Measurements from ENCODE around the gene TIAM2. TPM values are rescaled to one million over a fixed set of nuclear protein-coding genes. Genes with fewer than 3 reads are reported as not detected.
"Not testable (repeated sequence)": the region's sequence is repeated elsewhere in the genome, so short reads cannot be mapped to it uniquely, and the experiment has no call there.

TIAM2 gene
- total RNA-seq, 1 donor from 2014 or later = 14.6 TPM

GRCh38 chr6:155201461-155202226 is 206.5 kb downstream of the TIAM2 start:
- DNase-seq (ENCODE audit: low spot score) (no peak), ATAC-seq (no peak)
- intact Hi-C loops (cut with DNase I) = no loop called here

- ATAC-seq = no peak
- no peak for DNase-seq (ENCODE audit: low spot score)
- intact Hi-C loops (cut with DNase I) = no loop called here
Observed at GRCh38 chr6:155207223-155207622, 212.1 kb downstream of the TIAM2 start.

- intact Hi-C loops (cut with DNase I) = no loop called here
- ATAC-seq (no peak), DNase-seq (ENCODE audit: low spot score) (no peak)
Observed at GRCh38 chr6:155212106-155212505, 217.0 kb downstream of the TIAM2 start.

GRCh38 chr6:155212616-155213380 is 217.7 kb downstream of the TIAM2 start:
- DNase-seq (ENCODE audit: low spot score) (no peak), ATAC-seq (peak; percentile 75)
- intact Hi-C loops (cut with DNase I) = no loop called here

- intact Hi-C loops (cut with DNase I) = no loop called here
- ATAC-seq (peak; percentile 38), DNase-seq (ENCODE audit: low spot score) (no peak)
Observed at GRCh38 chr6:155213611-155214372, 218.7 kb downstream of the TIAM2 start.

- intact Hi-C loops (cut with DNase I) = no loop called here
- ATAC-seq = no peak
Observed at GRCh38 chr6:155215906-155216305, 220.8 kb downstream of the TIAM2 start.

GRCh38 chr6:155216312-155217046 is 221.4 kb downstream of the TIAM2 start:
- no peak for ATAC-seq
- intact Hi-C loops (cut with DNase I) = no loop called here

More at GRCh38 chr6:155215906-155216305, 220.8 kb downstream of the TIAM2 start:
- no peak for DNase-seq (ENCODE audit: low spot score)

GRCh38 chr6:155218711-155219110 is 223.6 kb downstream of the TIAM2 start:
- ATAC-seq; intact Hi-C loops (cut with DNase I): not testable (repeated sequence)

More at GRCh38 chr6:155216312-155217046, 221.4 kb downstream of the TIAM2 start:
- no peak for DNase-seq (ENCODE audit: low spot score)

GRCh38 chr6:155219299-155219698 is 224.2 kb downstream of the TIAM2 start:
- ATAC-seq (no peak), DNase-seq (ENCODE audit: low spot score) (no peak)
- intact Hi-C loops (cut with DNase I) = no loop called here

More at GRCh38 chr6:155218711-155219110, 223.6 kb downstream of the TIAM2 start:
- DNase-seq (ENCODE audit: low spot score) = not testable (repeated sequence)

GRCh38 chr6:155219858-155220301 is 224.8 kb downstream of the TIAM2 start:
- ATAC-seq (peak; percentile 34), DNase-seq (ENCODE audit: low spot score) (no peak)
- intact Hi-C loops (cut with DNase I) = no loop called here

GRCh38 chr6:155221086-155221485 is 226.0 kb downstream of the TIAM2 start:
- no peak for ATAC-seq
- DNase-seq (ENCODE audit: low spot score) = no peak
- intact Hi-C loops (cut with DNase I) = no loop called here

- no peak for ATAC-seq
- no peak for DNase-seq (ENCODE audit: low spot score)
- intact Hi-C loops (cut with DNase I) = no loop called here
Observed at GRCh38 chr6:155222506-155222905, 227.4 kb downstream of the TIAM2 start.

GRCh38 chr6:155223646-155224451 is 228.7 kb downstream of the TIAM2 start:
- no peak for DNase-seq (ENCODE audit: low spot score)
- no peak for ATAC-seq

GRCh38 chr6:155224618-155225017 is 229.5 kb downstream of the TIAM2 start:
- DNase-seq (ENCODE audit: low spot score) (no peak), ATAC-seq (no peak)
- intact Hi-C loops (cut with DNase I) = no loop called here

More at GRCh38 chr6:155223646-155224451, 228.7 kb downstream of the TIAM2 start:
- intact Hi-C loops (cut with DNase I) = no loop called here

- ATAC-seq = no peak
- intact Hi-C loops (cut with DNase I) = no loop called here
- DNase-seq (ENCODE audit: low spot score) = no peak
Observed at GRCh38 chr6:155227046-155227445, 231.9 kb downstream of the TIAM2 start.

- intact Hi-C loops (cut with DNase I) = no loop called here
- ATAC-seq (no peak), DNase-seq (ENCODE audit: low spot score) (no peak)
Observed at GRCh38 chr6:155228546-155229166, 233.5 kb downstream of the TIAM2 start.

- DNase-seq (ENCODE audit: low spot score); intact Hi-C loops (cut with DNase I); ATAC-seq: not testable (repeated sequence)
Observed at GRCh38 chr6:155230975-155231374, 235.9 kb downstream of the TIAM2 start.
